Measurements from ENCODE around the gene ACTBL2. TPM values are rescaled to one million over a fixed set of nuclear protein-coding genes. Genes with fewer than 3 reads are reported as not detected.

ACTBL2 gene
- total RNA-seq, 1 experiment from 2014 or later: not detected

DNA sequence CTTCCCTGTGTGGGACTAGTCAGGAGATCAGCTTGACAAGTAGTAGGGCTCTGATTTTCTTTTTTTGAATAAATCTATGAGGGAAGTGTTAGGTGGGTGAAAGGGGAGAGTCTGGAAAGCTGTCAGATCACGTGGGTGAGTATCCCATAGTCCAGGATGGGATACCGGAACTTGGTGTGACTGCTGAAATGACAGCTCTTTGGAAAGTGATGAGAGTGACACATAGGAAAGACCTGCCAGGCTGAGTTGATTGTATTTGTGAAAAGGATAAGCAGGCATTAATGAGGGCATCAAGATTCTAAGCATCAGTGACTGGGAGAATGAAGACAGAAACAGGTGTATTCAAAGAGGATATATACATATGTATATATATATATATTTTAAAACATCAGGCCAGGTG, 35.6 kb downstream of the ACTBL2 start:
- CTCF ChIA-PET: interaction anchor here (1.1 kb wide), 1 partner anchor 11 kb away, joined by 4 read pairs; no protein-coding TSS in a partner anchor
- Mint-ChIP-seq H3K9me3 (peaks cover 7% of the 10 kb centered on the region), H3K4me1 (peaks cover 13% of the 10 kb centered on the region), H3K27ac (no peak overlapping the region), H3K27me3 (ENCODE audit: low read depth) (no peaks in the 10 kb centered on the region; the same call in none of the 2 replicates), H3K36me3 (no peaks in the 10 kb centered on the region), H3K4me3 (no peak overlapping the region)
- POLR2A ChIA-PET: no interaction called here
- ATAC-seq (no peak), DNase-seq (ENCODE audit: low spot score) (no peak)
- TF ChIP-seq, protein P1, sequence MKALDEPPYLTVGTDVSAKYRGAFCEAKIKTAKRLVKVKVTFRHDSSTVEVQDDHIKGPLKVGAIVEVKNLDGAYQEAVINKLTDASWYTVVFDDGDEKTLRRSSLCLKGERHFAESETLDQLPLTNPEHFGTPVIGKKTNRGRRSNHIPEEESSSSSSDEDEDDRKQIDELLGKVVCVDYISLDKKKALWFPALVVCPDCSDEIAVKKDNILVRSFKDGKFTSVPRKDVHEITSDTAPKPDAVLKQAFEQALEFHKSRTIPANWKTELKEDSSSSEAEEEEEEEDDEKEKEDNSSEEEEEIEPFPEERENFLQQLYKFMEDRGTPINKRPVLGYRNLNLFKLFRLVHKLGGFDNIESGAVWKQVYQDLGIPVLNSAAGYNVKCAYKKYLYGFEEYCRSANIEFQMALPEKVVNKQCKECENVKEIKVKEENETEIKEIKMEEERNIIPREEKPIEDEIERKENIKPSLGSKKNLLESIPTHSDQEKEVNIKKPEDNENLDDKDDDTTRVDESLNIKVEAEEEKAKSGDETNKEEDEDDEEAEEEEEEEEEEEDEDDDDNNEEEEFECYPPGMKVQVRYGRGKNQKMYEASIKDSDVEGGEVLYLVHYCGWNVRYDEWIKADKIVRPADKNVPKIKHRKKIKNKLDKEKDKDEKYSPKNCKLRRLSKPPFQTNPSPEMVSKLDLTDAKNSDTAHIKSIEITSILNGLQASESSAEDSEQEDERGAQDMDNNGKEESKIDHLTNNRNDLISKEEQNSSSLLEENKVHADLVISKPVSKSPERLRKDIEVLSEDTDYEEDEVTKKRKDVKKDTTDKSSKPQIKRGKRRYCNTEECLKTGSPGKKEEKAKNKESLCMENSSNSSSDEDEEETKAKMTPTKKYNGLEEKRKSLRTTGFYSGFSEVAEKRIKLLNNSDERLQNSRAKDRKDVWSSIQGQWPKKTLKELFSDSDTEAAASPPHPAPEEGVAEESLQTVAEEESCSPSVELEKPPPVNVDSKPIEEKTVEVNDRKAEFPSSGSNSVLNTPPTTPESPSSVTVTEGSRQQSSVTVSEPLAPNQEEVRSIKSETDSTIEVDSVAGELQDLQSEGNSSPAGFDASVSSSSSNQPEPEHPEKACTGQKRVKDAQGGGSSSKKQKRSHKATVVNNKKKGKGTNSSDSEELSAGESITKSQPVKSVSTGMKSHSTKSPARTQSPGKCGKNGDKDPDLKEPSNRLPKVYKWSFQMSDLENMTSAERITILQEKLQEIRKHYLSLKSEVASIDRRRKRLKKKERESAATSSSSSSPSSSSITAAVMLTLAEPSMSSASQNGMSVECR (CRISPR knock-in tag; IDR thresholded peaks at IDR 0.05; ENCODE audit: borderline replicate concordance): no peak
- TF ChIP-seq ZNF396 (CRISPR knock-in tag; IDR thresholded peaks at IDR 0.05; ENCODE audit: borderline replicate concordance): no peak
- TF ChIP-seq, protein P2, sequence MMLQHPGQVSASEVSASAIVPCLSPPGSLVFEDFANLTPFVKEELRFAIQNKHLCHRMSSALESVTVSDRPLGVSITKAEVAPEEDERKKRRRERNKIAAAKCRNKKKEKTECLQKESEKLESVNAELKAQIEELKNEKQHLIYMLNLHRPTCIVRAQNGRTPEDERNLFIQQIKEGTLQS (CRISPR knock-in tag; conservative IDR thresholded peaks at IDR 0.05): no peak
- TF ChIP-seq PRRX2 (CRISPR knock-in tag; IDR thresholded peaks at IDR 0.05): no peak
- TF ChIP-seq E2F4 (CRISPR knock-in tag; IDR thresholded peaks at IDR 0.05; ENCODE audit: borderline replicate concordance, low read depth): no peak
- TF ChIP-seq NR1H2 (CRISPR knock-in tag; IDR thresholded peaks at IDR 0.05): no peak
- no peak for TF ChIP-seq ZNF121 (CRISPR knock-in tag; IDR thresholded peaks at IDR 0.05)
- TF ChIP-seq, protein P3, sequence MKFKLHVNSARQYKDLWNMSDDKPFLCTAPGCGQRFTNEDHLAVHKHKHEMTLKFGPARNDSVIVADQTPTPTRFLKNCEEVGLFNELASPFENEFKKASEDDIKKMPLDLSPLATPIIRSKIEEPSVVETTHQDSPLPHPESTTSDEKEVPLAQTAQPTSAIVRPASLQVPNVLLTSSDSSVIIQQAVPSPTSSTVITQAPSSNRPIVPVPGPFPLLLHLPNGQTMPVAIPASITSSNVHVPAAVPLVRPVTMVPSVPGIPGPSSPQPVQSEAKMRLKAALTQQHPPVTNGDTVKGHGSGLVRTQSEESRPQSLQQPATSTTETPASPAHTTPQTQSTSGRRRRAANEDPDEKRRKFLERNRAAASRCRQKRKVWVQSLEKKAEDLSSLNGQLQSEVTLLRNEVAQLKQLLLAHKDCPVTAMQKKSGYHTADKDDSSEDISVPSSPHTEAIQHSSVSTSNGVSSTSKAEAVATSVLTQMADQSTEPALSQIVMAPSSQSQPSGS (CRISPR knock-in tag; IDR thresholded peaks at IDR 0.05; ENCODE audit: borderline replicate concordance, low read depth): no peak
- no peak for TF ChIP-seq HMGA2 (CRISPR knock-in tag; IDR thresholded peaks at IDR 0.05)
- TF ChIP-seq ZNF671 (CRISPR knock-in tag; IDR thresholded peaks at IDR 0.05): no peak
- TF ChIP-seq ATF1 (CRISPR knock-in tag; IDR thresholded peaks at IDR 0.05): no peak

GRCh38 chr5:57445705-57446037, 36.9 kb downstream of the ACTBL2 start:
- CTCF ChIA-PET: no interaction called here
- ATAC-seq: no peak
- peaks cover 7% of the 10 kb centered on the region for H3K9me3 Mint-ChIP-seq
- TF ChIP-seq CDX4 (CRISPR knock-in tag; IDR thresholded peaks at IDR 0.05; ENCODE audit: borderline replicate concordance): no peak
- TF ChIP-seq CBFB (CRISPR knock-in tag; IDR thresholded peaks at IDR 0.05; ENCODE audit: low read depth): no peak
- TF ChIP-seq ZNF219 (CRISPR knock-in tag; IDR thresholded peaks at IDR 0.05; ENCODE audit: borderline replicate concordance): no peak
- no peak for TF ChIP-seq RORB (CRISPR knock-in tag; IDR thresholded peaks at IDR 0.05)
- TF ChIP-seq ZBTB43 (CRISPR knock-in tag; IDR thresholded peaks at IDR 0.05): no peak
- TF ChIP-seq, protein P4, sequence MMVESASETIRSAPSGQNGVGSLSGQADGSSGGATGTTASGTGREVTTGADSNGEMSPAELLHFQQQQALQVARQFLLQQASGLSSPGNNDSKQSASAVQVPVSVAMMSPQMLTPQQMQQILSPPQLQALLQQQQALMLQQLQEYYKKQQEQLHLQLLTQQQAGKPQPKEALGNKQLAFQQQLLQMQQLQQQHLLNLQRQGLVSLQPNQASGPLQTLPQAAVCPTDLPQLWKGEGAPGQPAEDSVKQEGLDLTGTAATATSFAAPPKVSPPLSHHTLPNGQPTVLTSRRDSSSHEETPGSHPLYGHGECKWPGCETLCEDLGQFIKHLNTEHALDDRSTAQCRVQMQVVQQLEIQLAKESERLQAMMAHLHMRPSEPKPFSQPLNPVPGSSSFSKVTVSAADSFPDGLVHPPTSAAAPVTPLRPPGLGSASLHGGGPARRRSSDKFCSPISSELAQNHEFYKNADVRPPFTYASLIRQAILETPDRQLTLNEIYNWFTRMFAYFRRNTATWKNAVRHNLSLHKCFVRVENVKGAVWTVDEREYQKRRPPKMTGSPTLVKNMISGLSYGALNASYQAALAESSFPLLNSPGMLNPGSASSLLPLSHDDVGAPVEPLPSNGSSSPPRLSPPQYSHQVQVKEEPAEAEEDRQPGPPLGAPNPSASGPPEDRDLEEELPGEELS (CRISPR knock-in tag; IDR thresholded peaks at IDR 0.05): no peak
- TF ChIP-seq GABPB1 (CRISPR knock-in tag; IDR thresholded peaks at IDR 0.05): no peak
- TF ChIP-seq AR (CRISPR knock-in tag; IDR thresholded peaks at IDR 0.05): no peak
- TF ChIP-seq, protein P3 (CRISPR knock-in tag; IDR thresholded peaks at IDR 0.05; ENCODE audit: borderline replicate concordance, low read depth): no peak

More at GRCh38 chr5:57445705-57446037, 36.9 kb downstream of the ACTBL2 start:
- peaks cover 10% of the 10 kb centered on the region for H3K4me1 Mint-ChIP-seq
- DNase-seq (ENCODE audit: low spot score): no peak
- no peaks in the 10 kb centered on the region for H3K36me3 Mint-ChIP-seq
- H3K4me3 Mint-ChIP-seq: no peak overlapping the region
- POLR2A ChIA-PET: no interaction called here
- H3K27me3 Mint-ChIP-seq (ENCODE audit: low read depth): no peaks in the 10 kb centered on the region; the same call in none of the 2 replicates
- no peak overlapping the region for H3K27ac Mint-ChIP-seq

Measured in WTC11 (cell line).